A549 treated with ZK216348 at 1 μM for 4 hours (cell line): Measurements from ENCODE around the gene TAF1L. TPM values are rescaled to one million over a fixed set of nuclear protein-coding genes. Genes with fewer than 3 reads are reported as not detected.

Experiments
- total RNA-seq: library from RNA; stranded (reverse); fragments of 200-300 nt; extraction: Qiagen RNA extraction; gene quantifications from 5 replicates; pipeline ENCODE4 v1.2.3, GENCODE V29; 2022; ENCODE audit warnings: low read depth

Gene TAF1L
- total RNA-seq = 0.02 TPM in 1 of 5 replicates, not detected in the others

GRCh38 chr9:32635362-32635761 is at the start of gene TAF1L:
TAF1L (minus strand) TSS chr9:32635669; CDS start chr9:32635579, 90 bp downstream.

Other genes starting within 250 kb of the TAF1L start
- gene RIGI, start 109.5 kb downstream of the TAF1L start, total RNA-seq = 2.8 to 4.7 TPM (median 3.5 TPM) in 5 replicates
- 13.2 to 19.4 TPM (median 14.9 TPM) in 5 replicates for gene SMIM27, start 83.3 kb downstream of the TAF1L start, total RNA-seq
- gene TOPORS, start 83.1 kb downstream of the TAF1L start, total RNA-seq = 11.5 to 18.7 TPM (median 12.4 TPM) in 5 replicates
- gene NDUFB6, start 62.5 kb downstream of the TAF1L start, total RNA-seq = 102 to 115 TPM (median 102 TPM) in 5 replicates
- not detected in 5 replicates for gene TMEM215, start 147.9 kb upstream of the TAF1L start, total RNA-seq